OCI-LY3 (cell line): ENCODE measurements around the gene PTP4A2.

ENCODE experiments used
- CTCF ChIP-seq: fragments of 200-600, 300-600 bp; sonication (generic); IDR thresholded peaks from 2 replicates; pipeline ENCODE4 v1.5.1; 2014; ENCODE audit warnings: antibody characterized with exemption, low read length, low read depth
- EZH2phosphoT487 ChIP-seq: fragments of 200-600 bp; shearing (Covaris generic); IDR thresholded peaks from 2 replicates; pipeline ENCODE4 v1.6.1; 2018; ENCODE audit warnings: antibody characterized with exemption, mixed run types, low read depth

GRCh38 chr1:31980835-31981455 is 42.8 kb upstream of the PTP4A2 start:
- no peak for TF ChIP-seq EZH2phosphoT487
- no peak for TF ChIP-seq CTCF
